IMR-90 (cell line): ENCODE results near the gene RAPGEF5. TPM values are rescaled to one million over a fixed set of nuclear protein-coding genes. Genes with fewer than 3 reads are reported as not detected.

Experiments
- ATAC-seq: fragments of 200-7000 bp; cut with Tn5 transposase; 2 replicates; pipeline ENCODE4 v1.9.1; 2020; ENCODE audit warnings: low read depth, mild to moderate bottlenecking, moderate library complexity
- BruUV-seq: library from RNA; stranded (reverse); fragments of 400-500 nt; replicated peaks from 2 replicates; lab custom pipeline; 2021; lab: Mats Ljungman, UMichigan
- CTCF ChIA-PET: fragments of 300-600 bp; formaldehyde crosslinking; extraction: SDS; loops from one replicate; lab custom pipeline; 2021; ENCODE audit warnings: antibody characterized with exemption; lab: Yijun Ruan, JAX
- POLR2A ChIA-PET: fragments of 300-600 bp; sonication (Branson Sonifier 250); formaldehyde crosslinking; loops from one replicate; lab custom pipeline; 2022; ENCODE audit warnings: antibody characterized with exemption; ENCODE audit not compliant: unreplicated experiment; lab: Charles Lee
- DNase-seq: peaks from one replicate; pipeline ENCODE4 v3.0.0; 2013
- H2AFZ ChIP-seq: replicated peaks from 2 replicates; pipeline ENCODE3; 2013; ENCODE audit warnings: low read length, mild to moderate bottlenecking; ENCODE audit not compliant: poor library complexity
- H2AK5ac ChIP-seq: 2 replicates; pipeline ENCODE4 v1.6.1; 2013; ENCODE audit warnings: low read depth, low read length, inconsistent platforms
- H2AK9ac ChIP-seq: replicated peaks from 2 replicates; pipeline ENCODE3; 2013; ENCODE audit warnings: mild to moderate bottlenecking, low read depth, low read length, moderate library complexity; ENCODE audit not compliant: poor library complexity
- H2BK120ac ChIP-seq: 2 replicates; pipeline ENCODE4 v1.6.1; 2013; ENCODE audit warnings: low read depth, low read length, inconsistent platforms
- H2BK15ac ChIP-seq: 3 replicates; pipeline ENCODE4 v1.6.1; 2013; ENCODE audit warnings: low read depth, low read length, inconsistent platforms
- H2BK20ac ChIP-seq: 2 replicates; pipeline ENCODE4 v1.6.1; 2013; ENCODE audit warnings: low read depth, mild to moderate bottlenecking, inconsistent platforms, low read length, moderate library complexity
- H2BK5ac ChIP-seq: 2 replicates; pipeline ENCODE4 v1.6.1; 2013; ENCODE audit warnings: mild to moderate bottlenecking, low read depth, low read length, inconsistent platforms; ENCODE audit not compliant: poor library complexity, severe bottlenecking
- H3K14ac ChIP-seq: replicated peaks from 2 replicates; pipeline ENCODE4 v1.6.1; 2013; ENCODE audit warnings: low read depth, low read length, inconsistent platforms
- H3K18ac ChIP-seq: 2 replicates; pipeline ENCODE4 v1.6.1; 2013; ENCODE audit warnings: low read depth, low read length, control low read depth
- H3K23ac ChIP-seq: 2 replicates; pipeline ENCODE4 v1.6.1; 2013; ENCODE audit warnings: low read depth, low read length, inconsistent platforms
- H3K27ac ChIP-seq: 2 replicates; pipeline ENCODE4 v1.5.1; 2013; ENCODE audit warnings: mild to moderate bottlenecking, control low read depth, low read length; ENCODE audit not compliant: insufficient read depth
- H3K27me3 ChIP-seq: 2 replicates; pipeline ENCODE4 v1.6.1; 2013; ENCODE audit warnings: low read length; ENCODE audit not compliant: control insufficient read depth, insufficient read depth
- H3K36me3 ChIP-seq: 2 replicates; pipeline ENCODE4 v1.6.1; 2013; ENCODE audit warnings: low read length, mixed read lengths; ENCODE audit not compliant: control insufficient read depth, insufficient read depth
- H3K4ac ChIP-seq: 2 replicates; pipeline ENCODE4 v1.6.1; 2013; ENCODE audit warnings: low read depth, low read length, inconsistent platforms
- H3K4me1 ChIP-seq: 2 replicates; pipeline ENCODE4 v1.6.1; 2013; ENCODE audit warnings: low read length, mixed read lengths; ENCODE audit not compliant: control insufficient read depth, insufficient read depth
- H3K4me2 ChIP-seq: 2 replicates; pipeline ENCODE4 v1.6.1; 2013; ENCODE audit warnings: low read depth, mild to moderate bottlenecking, control low read depth, low read length, moderate library complexity
- H3K4me3 ChIP-seq: 2 replicates; pipeline ENCODE4 v1.5.1; 2013; ENCODE audit warnings: low read depth, mild to moderate bottlenecking, control low read depth, low read length, moderate library complexity; ENCODE audit not compliant: insufficient read depth
- H3K56ac ChIP-seq: 2 replicates; pipeline ENCODE4 v1.6.1; 2013; ENCODE audit warnings: low read length, inconsistent platforms; ENCODE audit not compliant: insufficient read depth; ENCODE audit errors: extremely low read depth
- H3K79me1 ChIP-seq, 2 experiments: 2 replicates each; pipeline ENCODE4 v1.6.1; 2013; ENCODE audit warnings: low read length in 2 of 2, inconsistent platforms in 1 of 2, low read depth in 1 of 2
- H3K9ac ChIP-seq: 2 replicates; pipeline ENCODE4 v1.6.1; 2013; ENCODE audit warnings: low read depth, low read length, control low read depth
- H3K9me1 ChIP-seq: 2 replicates; pipeline ENCODE4 v1.6.1; 2013; ENCODE audit warnings: low read length, inconsistent platforms; ENCODE audit not compliant: insufficient read depth
- H3K9me3 ChIP-seq: 2 replicates; pipeline ENCODE4 v1.6.1; 2013; ENCODE audit warnings: low read length; ENCODE audit not compliant: control insufficient read depth, insufficient read depth
- H4K20me1 ChIP-seq: 2 replicates; pipeline ENCODE4 v1.6.1; 2013; ENCODE audit warnings: low read length, inconsistent platforms; ENCODE audit not compliant: insufficient read depth
- H4K5ac ChIP-seq: 2 replicates; pipeline ENCODE4 v1.6.1; 2013; ENCODE audit warnings: mild to moderate bottlenecking, low read depth, low read length, control low read depth
- H4K8ac ChIP-seq, 2 experiments: 2 replicates each; pipeline ENCODE4 v1.6.1; 2013; ENCODE audit warnings: low read depth in 2 of 2, low read length in 2 of 2, control low read depth in 1 of 2, inconsistent platforms in 1 of 2
- H4K91ac ChIP-seq: 2 replicates; pipeline ENCODE4 v1.6.1; 2013; ENCODE audit warnings: low read depth, low read length, inconsistent platforms; ENCODE audit not compliant: insufficient read depth
- BHLHE40 ChIP-seq: fragments of 150-350 bp; IDR thresholded peaks from 2 replicates; pipeline ENCODE4 v1.6.1; 2016; ENCODE audit warnings: mild to moderate bottlenecking, low read depth, low read length
- CEBPB ChIP-seq: IDR thresholded peaks from 2 replicates; pipeline ENCODE4 v1.6.1; 2012; ENCODE audit warnings: low read depth, low read length, improper control_type of control experiment
- CHD1 ChIP-seq: IDR thresholded peaks from 2 replicates; pipeline ENCODE4 v1.6.1; 2012; ENCODE audit warnings: low read depth, low read length, improper control_type of control experiment
- CTCF ChIP-seq: conservative IDR thresholded peaks from 2 replicates; pipeline ENCODE4 v1.5.1; 2012; ENCODE audit warnings: mild to moderate bottlenecking, low read depth, low read length, improper control_type of control experiment
- FOS ChIP-seq: fragments of 150-350 bp; IDR thresholded peaks from 2 replicates; pipeline ENCODE4 v1.6.1; 2016; ENCODE audit warnings: low read depth, low read length
- MAFK ChIP-seq: IDR thresholded peaks from 2 replicates; pipeline ENCODE4 v1.6.1; 2012; ENCODE audit warnings: low read depth, low read length, improper control_type of control experiment
- MAZ ChIP-seq: IDR thresholded peaks from 2 replicates; pipeline ENCODE4 v1.6.1; 2012; ENCODE audit warnings: low read depth, mild to moderate bottlenecking, low read length, improper control_type of control experiment, moderate library complexity, borderline replicate concordance
- NFE2L2 ChIP-seq: fragments of 150-350 bp; IDR thresholded peaks from 2 replicates; pipeline ENCODE4 v1.6.1; 2016; ENCODE audit warnings: low read depth, mild to moderate bottlenecking, low read length
- POLR2A ChIP-seq: IDR thresholded peaks from 2 replicates; pipeline ENCODE4 v1.6.1; 2012; ENCODE audit warnings: mild to moderate bottlenecking, low read depth, low read length
- RCOR1 ChIP-seq: IDR thresholded peaks from 2 replicates; pipeline ENCODE4 v1.6.1; 2012; ENCODE audit warnings: mild to moderate bottlenecking, low read length, improper control_type of control experiment; ENCODE audit not compliant: insufficient replicate concordance
- RFX5 ChIP-seq: IDR thresholded peaks from 2 replicates; pipeline ENCODE4 v1.8.0; 2012; ENCODE audit warnings: low read depth, mild to moderate bottlenecking, low read length, moderate library complexity
- USF2 ChIP-seq: fragments of 150-350 bp; IDR thresholded peaks from 2 replicates; pipeline ENCODE4 v1.6.1; 2017; ENCODE audit warnings: mild to moderate bottlenecking, antibody characterized with exemption, low read length, low read depth
- WGBS, 2 experiments: methylation state at CpG; one replicate each; pipeline versions ENCODE4 v1.1.5 to v1.1.7; 2013; ENCODE audit warnings: missing lambda C conversion rate in 2 of 2; ENCODE audit not compliant: insufficient read length in 1 of 2; ENCODE audit errors: extremely low coverage in 2 of 2; 5-methylcytosine and 5-hydroxymethylcytosine counted together
- dilution Hi-C: fragments of 300-500 bp; cut with HindIII; formaldehyde crosslinking; loops from one replicate; pipeline ENCODE4 v1.14.3; 2018; ENCODE audit warnings: low sequenced_read_pairs; ENCODE audit not compliant: unreplicated experiment
- in situ Hi-C: fragments of 300-500 bp; cut with MboI; formaldehyde crosslinking; loops from 3 replicates; pipeline ENCODE4 v1.14.3; 2019; ENCODE audit warnings: low sequenced_read_pairs, inconsistent platforms, mixed read lengths
- intact Hi-C: fragments of 100-400 bp; cut with micrococcal nuclease; formaldehyde crosslinking; loops from 2 replicates; pipeline ENCODE4 v1.10.0; 2022
- polyA plus RNA-seq, 3 experiments: library from polyadenylated mRNA; depleted of rRNA; stranded (reverse); fragments of >200 nt; gene quantifications; 2 replicates each; pipeline ENCODE4 v1.2.3, GENCODE V29; 2012; ENCODE audit warnings: low replicate concordance in 1 of 3
- total RNA-seq: library from RNA; depleted of rRNA; stranded (reverse); fragments of >200 nt; gene quantifications from 2 replicates; pipeline ENCODE4 v1.2.3, GENCODE V29; 2012
- TF ChIP-seq, protein P1 (sequence below): fragments of 150-350 bp; IDR thresholded peaks from 2 replicates; pipeline ENCODE4 v1.6.1; 2016; ENCODE audit warnings: low read depth, mild to moderate bottlenecking, low read length, moderate library complexity, borderline replicate concordance

Gene RAPGEF5
- total and polyA plus RNA-seq, 2 of the 4 experiments (the other 2 are of a cell fraction) = 0.05 to 0.18 TPM

- Histone ChIP-seq H3K23ac (no peak overlapping the region), H2AFZ (no peak overlapping the region), H4K20me1 (no peaks in the 10 kb centered on the region), H4K5ac (no peak overlapping the region), H3K4me1 (peaks cover 2% of the 10 kb centered on the region; the same call in 1 of the 2 replicates), H4K91ac (no peak overlapping the region), H3K14ac (no peak overlapping the region), H2AK9ac (no peak overlapping the region), H3K9me3 (no peaks in the 10 kb centered on the region), H3K9ac (no peak overlapping the region), H3K4ac (no peak overlapping the region), H2AK5ac (no peak overlapping the region), H2BK5ac (no peak overlapping the region), H2BK15ac (no peak overlapping the region), H2BK120ac (no peak overlapping the region), H4K8ac (no peak overlapping the region), H3K18ac (no peak overlapping the region), H3K56ac (no peak overlapping the region), H3K36me3 (no peaks in the 10 kb centered on the region), H3K9me1 (no peaks in the 10 kb centered on the region), H3K4me3 (no peak overlapping the region), H3K27ac (no peak overlapping the region), H3K4me2 (no peak overlapping the region), H3K79me1 (no peaks in the 10 kb centered on the region), H2BK20ac (no peak overlapping the region), H3K27me3 (peaks cover 2% of the 10 kb centered on the region)
- BruUV-seq = no TSS peak
- ChIA-PET POLR2A (no interaction called here), CTCF (no interaction called here)
- intact Hi-C loops = no loop called here
- ATAC-seq (no peak), DNase-seq (no peak)
- 80% methylated on average over 1 of the region's 7 CpGs; no CpG with 5 or more reads in 1 of the 2 experiments for WGBS, 2 experiments
- dilution Hi-C loops = loop anchor here (25.0 kb wide), 1 partner anchor 373 kb away; no protein-coding TSS in a partner anchor
- TF ChIP-seq RCOR1 = no peak
- no peak for TF ChIP-seq CEBPB
- no peak for TF ChIP-seq NFE2L2
- TF ChIP-seq POLR2A = no peak
- no peak for TF ChIP-seq CTCF
- TF ChIP-seq USF2 = no peak
- no peak for TF ChIP-seq MAFK
- TF ChIP-seq CHD1 = no peak
- TF ChIP-seq FOS = no peak
- TF ChIP-seq, protein P1, sequence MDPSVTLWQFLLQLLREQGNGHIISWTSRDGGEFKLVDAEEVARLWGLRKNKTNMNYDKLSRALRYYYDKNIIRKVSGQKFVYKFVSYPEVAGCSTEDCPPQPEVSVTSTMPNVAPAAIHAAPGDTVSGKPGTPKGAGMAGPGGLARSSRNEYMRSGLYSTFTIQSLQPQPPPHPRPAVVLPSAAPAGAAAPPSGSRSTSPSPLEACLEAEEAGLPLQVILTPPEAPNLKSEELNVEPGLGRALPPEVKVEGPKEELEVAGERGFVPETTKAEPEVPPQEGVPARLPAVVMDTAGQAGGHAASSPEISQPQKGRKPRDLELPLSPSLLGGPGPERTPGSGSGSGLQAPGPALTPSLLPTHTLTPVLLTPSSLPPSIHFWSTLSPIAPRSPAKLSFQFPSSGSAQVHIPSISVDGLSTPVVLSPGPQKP = no peak
- TF ChIP-seq BHLHE40 = no peak
- TF ChIP-seq MAZ = no peak
- no peak for TF ChIP-seq RFX5
- in situ Hi-C loops = loop anchor here (25.0 kb wide), 1 partner anchor 948 kb away; no protein-coding TSS in a partner anchor
Measured at GRCh38 chr7:22114440-22114981, 242.4 kb downstream of the RAPGEF5 start.
